PFSK-1 (cell line): ENCODE results near the gene ADAMTS17.

Source experiments
- FOXP2 ChIP-seq: optimal IDR thresholded peaks from 2 replicates; pipeline ENCODE3; 2011; ENCODE audit warnings: borderline replicate concordance, control low read depth, inconsistent platforms; ENCODE audit not compliant: insufficient read depth; ENCODE audit errors: extremely low read length, extremely low read depth
- POLR2AphosphoS5 ChIP-seq: IDR thresholded peaks from 2 replicates; pipeline ENCODE4 v1.6.1; 2012; ENCODE audit warnings: low read depth, mild to moderate bottlenecking, control low read depth, low read length, moderate library complexity
- REST ChIP-seq, 2 experiments: IDR thresholded peaks; 2 replicates each; pipeline versions ENCODE4 v1.6.1 to v1.8.0; 2011 to 2012; ENCODE audit warnings: low read depth in 2 of 2, low read length in 2 of 2, control low read depth in 1 of 2, inconsistent platforms in 1 of 2, mild to moderate bottlenecking in 1 of 2, moderate library complexity in 1 of 2; ENCODE audit not compliant: insufficient read depth in 1 of 2
- SIN3A ChIP-seq: IDR thresholded peaks from 2 replicates; pipeline ENCODE4 v1.6.1; 2012; ENCODE audit warnings: mild to moderate bottlenecking, low read length, moderate library complexity, borderline replicate concordance; ENCODE audit not compliant: insufficient read depth
- TAF1 ChIP-seq: IDR thresholded peaks from 2 replicates; pipeline ENCODE4 v1.6.1; 2012; ENCODE audit warnings: low read length, control low read depth, borderline replicate concordance; ENCODE audit not compliant: insufficient read depth

GRCh38 chr15:100372739-100373119, 31.0 kb upstream of the ADAMTS17 start:
- TF ChIP-seq SIN3A (no peak), POLR2AphosphoS5 (no peak), REST (IDR thresholded peaks at IDR 0.05; ENCODE audit: insufficient read depth in 1 of 2, low read depth in 2 of 2, low read length in 2 of 2) (no peak), FOXP2 (no peak), TAF1 (no peak)
